ENCODE data around the gene SLC7A6. TPM values are rescaled to one million over a fixed set of nuclear protein-coding genes. Genes with fewer than 3 reads are reported as not detected.

Gene SLC7A6
- total and polyA plus RNA-seq, 2 of the 8 experiments (the other 6 are each of a cell fraction or from before 2014, with no cell fraction given): 28.0 to 37.8 TPM

DNA sequence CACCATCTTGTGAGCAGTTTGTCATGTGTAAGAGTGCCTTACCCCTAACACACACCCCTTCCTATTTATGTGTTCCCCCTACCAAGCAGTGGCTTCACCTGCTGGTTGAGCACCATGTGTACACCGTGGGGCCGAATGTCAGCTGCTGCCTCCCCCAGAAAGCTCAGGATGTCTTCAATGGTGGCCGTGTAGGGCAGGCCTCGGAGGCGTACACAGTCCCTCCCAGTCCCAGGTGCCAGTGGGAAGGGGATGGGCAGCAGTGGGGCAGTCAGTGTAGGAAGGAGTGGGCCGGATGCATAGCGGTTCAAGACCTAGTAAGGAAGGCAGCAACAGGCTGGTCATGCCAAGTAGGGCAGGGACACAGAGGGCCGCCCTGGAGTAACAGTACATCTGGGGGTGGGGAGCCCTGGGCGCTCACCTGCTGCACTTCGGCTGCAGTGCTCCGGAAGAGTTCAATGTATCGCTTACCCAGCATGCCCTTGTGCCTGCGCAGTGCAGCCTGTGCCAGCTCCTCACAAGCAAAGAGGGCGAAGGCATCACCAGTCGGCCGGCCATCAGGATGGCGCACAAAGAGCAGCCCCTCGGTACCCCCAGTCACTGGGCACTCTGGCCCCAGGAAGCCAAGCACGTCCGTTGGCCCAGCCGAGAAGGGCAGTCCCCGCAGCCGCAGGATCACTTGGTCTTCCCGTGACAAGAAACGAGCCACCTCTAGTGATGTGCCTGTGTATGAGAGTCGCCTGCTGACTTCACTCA is 32.8 kb upstream of the SLC7A6 start:
- H4K20me1 ChIP-seq (replicated peaks in 1 of 2; ENCODE audit: control insufficient read depth in 1 of 2, insufficient read depth in 2 of 2, low read length in 2 of 2): peaks cover 21 to 33% of the 10 kb centered on the region in 2 experiments
- no peak overlapping the region for H2BK120ac ChIP-seq (replicated peaks; ENCODE audit: low read depth, low read length)
- H3K4me3 ChIP-seq (ENCODE audit: extremely low read depth in 1 of 4, insufficient read depth in 2 of 4, low read depth in 3 of 4, low read length in 4 of 4): no peak overlapping the region
- ChIA-PET CTCF (ENCODE audit: partially characterized antibody) (interaction anchor here (0.6 to 5.6 kb wide), 5 partner anchors 10 to 147 kb away, joined by 3 to 68 read pairs (median 6); partner anchors contain the start of gene NFATC3), POLR2A (ENCODE audit: partially characterized antibody) (interaction anchor here (0.6 to 4.4 kb wide), 5 partner anchors 82 to 208 kb away, joined by 3 to 20 read pairs (median 3); partner anchors contain the start of genes DUS2 and NFATC3)
- H3K79me1 ChIP-seq (ENCODE audit: low read depth, low read length): peaks cover 5% of the 10 kb centered on the region; the same call in 1 of the 2 replicates
- no peak overlapping the region for H3K23ac ChIP-seq (ENCODE audit: insufficient read length)
- no peak overlapping the region for H3K4me2 ChIP-seq (ENCODE audit: insufficient read depth in 1 of 2, low read depth in 2 of 2, low read length in 2 of 2)
- H2BK15ac ChIP-seq (ENCODE audit: low read length): no peak overlapping the region
- H2AFZ ChIP-seq (ENCODE audit: low read length): no peak overlapping the region
- DNase-seq (ENCODE audit: low read depth in 1 of 2, low spot score in 2 of 2) (no peak), FAIRE-seq (no peak)
- no peak overlapping the region for H3K14ac ChIP-seq (ENCODE audit: insufficient read length)
- peak overlapping the region; percentile 42; the same call in 1 of the 2 replicates for H4K8ac ChIP-seq (ENCODE audit: extremely low read depth, insufficient read depth, low read length)
- H3K27ac ChIP-seq (ENCODE audit: low read depth, low read length): no peak overlapping the region
- H4K91ac ChIP-seq (replicated peaks; ENCODE audit: insufficient read length, low read length): no peak overlapping the region
- H2BK12ac ChIP-seq (ENCODE audit: low read depth, low read length): no peak overlapping the region
- H3K79me2 ChIP-seq (ENCODE audit: control insufficient read depth in 1 of 2, insufficient read depth in 2 of 2, low read length in 2 of 2): peaks cover 5 to 19% of the 10 kb centered on the region in 2 experiments
- H3K27me3 ChIP-seq (replicated peaks in 1 of 4; ENCODE audit: control insufficient read depth in 3 of 4, extremely low read depth in 1 of 4, insufficient read depth in 3 of 4, low read length in 3 of 4): no peaks in the 10 kb centered on the region
- no peak overlapping the region for H3K18ac ChIP-seq (ENCODE audit: extremely low read depth, low read length)
- H3K56ac ChIP-seq (replicated peaks; ENCODE audit: insufficient read length, low read depth, low read length): no peak overlapping the region
- H3K9me3 ChIP-seq (ENCODE audit: insufficient read depth in 2 of 2, low read depth in 1 of 2, low read length in 1 of 2): no peaks in the 10 kb centered on the region
- no peak overlapping the region for H2AK5ac ChIP-seq (ENCODE audit: low read depth, low read length)
- H3K36me3 ChIP-seq (ENCODE audit: control insufficient read depth in 2 of 4, insufficient read depth in 4 of 4, low read length in 3 of 4): peaks cover 9 to 40% (median 29%) of the 10 kb centered on the region in 4 experiments
- no peak overlapping the region for H4K5ac ChIP-seq (ENCODE audit: insufficient read length, low read depth, low read length)
- no peak overlapping the region for H2BK20ac ChIP-seq (ENCODE audit: low read length)
- H3K4me1 ChIP-seq (replicated peaks in 1 of 4; ENCODE audit: control insufficient read depth in 3 of 4, insufficient read depth in 4 of 4, low read length in 3 of 4): peaks cover 0 to 19% (median 13%) of the 10 kb centered on the region in 4 experiments; a peak in 5 of 7 replicates
- H3K23me2 ChIP-seq (ENCODE audit: low read depth, low read length): peaks cover 11% of the 10 kb centered on the region
- 90% methylated on average over 25 of the region's 26 CpGs; no CpG with 5 or more reads in 1 of the 2 experiments for WGBS, 2 experiments (ENCODE audit: extremely low coverage in 1 of 2, insufficient coverage in 1 of 2, insufficient read length in 1 of 2, insufficient replicate concordance in 2 of 2, low coverage in 1 of 2, low lambda C conversion rate in 2 of 2, missing lambda C conversion rate in 1 of 2)
- no peak overlapping the region for H3K4ac ChIP-seq (replicated peaks; ENCODE audit: insufficient read length, low read depth, low read length)
- H2BK5ac ChIP-seq (ENCODE audit: low read depth, low read length): peak overlapping the region; percentile 16; the same call in 1 of the 2 replicates
- no peak overlapping the region for H3K9ac ChIP-seq (replicated peaks in 1 of 4; ENCODE audit: extremely low read depth in 1 of 4, low read depth in 3 of 4, low read length in 3 of 4)
- TF ChIP-seq BACH1 (IDR thresholded peaks at IDR 0.05; ENCODE audit: low read length): no peak
- no peak for TF ChIP-seq NRF1 (IDR thresholded peaks at IDR 0.05; ENCODE audit: low read depth, low read length)
- TF ChIP-seq PHF8 (conservative IDR thresholded peaks at IDR 0.05; ENCODE audit: low read depth, low read length): no peak
- TF ChIP-seq BCL11A (IDR thresholded peaks at IDR 0.05; ENCODE audit: low read depth in 2 of 2, low read length in 2 of 2): no peak
- no peak for TF ChIP-seq SP4 (IDR thresholded peaks at IDR 0.05; ENCODE audit: low read length)
- no peak for TF ChIP-seq KDM5A (IDR thresholded peaks at IDR 0.05; ENCODE audit: low read length)
- TF ChIP-seq ATF2 (IDR thresholded peaks at IDR 0.05; ENCODE audit: low read length): no peak
- no peak for TF ChIP-seq SIX5 (IDR thresholded peaks at IDR 0.05; ENCODE audit: low read depth, low read length)
- no peak for TF ChIP-seq JUND (IDR thresholded peaks at IDR 0.05; ENCODE audit: low read length)
- TF ChIP-seq SP1 (IDR thresholded peaks at IDR 0.05; ENCODE audit: low read depth, low read length): no peak
- TF ChIP-seq CBX5 (IDR thresholded peaks at IDR 0.05; ENCODE audit: low read depth, low read length): no peak
